Ascending aorta (tissue), 2 donors: ENCODE results near the gene GAREM1. TPM values are rescaled to one million over a fixed set of nuclear protein-coding genes. Genes with fewer than 3 reads are reported as not detected.

Experiments
- DNase-seq, 2 donors: peaks; one replicate each; pipeline ENCODE4 v3.0.0-alpha.2; 2019; ENCODE audit warnings: low spot score in 2 of 2
- H3K27ac ChIP-seq, 2 donors: fragments of 200-600 bp; sonication (generic); one replicate each; pipeline ENCODE4 v1.5.1; 2016 to 2017; ENCODE audit warnings: mild to moderate bottlenecking in 1 of 2
- H3K27me3 ChIP-seq: fragments of 200-600 bp; sonication (generic); one replicate; pipeline ENCODE4 v1.5.1; 2017
- H3K36me3 ChIP-seq, 2 donors: fragments of 200-600 bp; sonication (generic); one replicate each; pipeline ENCODE4 v1.5.1; 2016
- H3K4me1 ChIP-seq, 2 donors: fragments of 200-600 bp; sonication (generic); one replicate each; pipeline ENCODE4 v1.5.1; 2016 to 2017; ENCODE audit warnings: mild to moderate bottlenecking in 1 of 2
- H3K4me3 ChIP-seq, 2 donors: fragments of 200-600 bp; sonication (generic); one replicate each; pipeline ENCODE4 v1.5.1; 2016 to 2017; ENCODE audit warnings: mild to moderate bottlenecking in 1 of 2
- H3K9me3 ChIP-seq, 2 donors: fragments of 200-600 bp; sonication (generic); one replicate each; pipeline ENCODE4 v1.5.1; 2016
- intact Hi-C: fragments of 100-400 bp; cut with DNase I; formaldehyde crosslinking; loops from one replicate; pipeline ENCODE4 v1.15.1; 2023
- total RNA-seq: library from RNA; depleted of rRNA; stranded (reverse); fragments of >200 nt; gene quantifications from one replicate; pipeline ENCODE4 v1.1.0, GENCODE V29; 2016
- TF ChIP-seq, protein P1 (sequence below), 3 experiments: fragments of 200-600 bp in 2 of 3; fragments of 450-650 bp in 1 of 3; sonication (generic) in 2 of 3; IDR thresholded peaks; one replicate each; pipeline ENCODE4 v1.5.1; 2016 to 2019; ENCODE audit warnings: antibody characterized with exemption in 3 of 3, mild to moderate bottlenecking in 1 of 3, moderate library complexity in 1 of 3

Gene GAREM1
- total RNA-seq, 1 donor from 2014 or later = 8.9 TPM

DNA sequence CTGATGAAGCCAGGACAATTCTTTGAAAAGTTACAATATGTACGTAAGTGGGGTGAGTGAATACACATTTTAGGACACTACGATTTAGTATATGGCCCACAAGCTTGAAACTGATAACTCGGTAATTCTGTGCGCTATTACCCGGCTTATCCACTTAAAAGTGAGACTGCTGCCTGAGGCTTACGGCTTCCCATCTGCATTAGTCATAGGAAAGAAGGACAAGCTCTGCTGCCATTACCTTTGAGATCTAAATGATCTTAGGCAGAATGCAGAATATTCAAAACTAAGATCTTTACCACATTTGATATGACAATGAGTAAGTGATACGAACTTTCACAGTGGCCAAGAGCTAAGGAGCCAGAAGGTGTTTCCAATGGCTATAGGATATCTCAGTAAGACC, 133.3 kb downstream of the GAREM1 start:
- DNase-seq = no peak
- TF ChIP-seq, protein P1, sequence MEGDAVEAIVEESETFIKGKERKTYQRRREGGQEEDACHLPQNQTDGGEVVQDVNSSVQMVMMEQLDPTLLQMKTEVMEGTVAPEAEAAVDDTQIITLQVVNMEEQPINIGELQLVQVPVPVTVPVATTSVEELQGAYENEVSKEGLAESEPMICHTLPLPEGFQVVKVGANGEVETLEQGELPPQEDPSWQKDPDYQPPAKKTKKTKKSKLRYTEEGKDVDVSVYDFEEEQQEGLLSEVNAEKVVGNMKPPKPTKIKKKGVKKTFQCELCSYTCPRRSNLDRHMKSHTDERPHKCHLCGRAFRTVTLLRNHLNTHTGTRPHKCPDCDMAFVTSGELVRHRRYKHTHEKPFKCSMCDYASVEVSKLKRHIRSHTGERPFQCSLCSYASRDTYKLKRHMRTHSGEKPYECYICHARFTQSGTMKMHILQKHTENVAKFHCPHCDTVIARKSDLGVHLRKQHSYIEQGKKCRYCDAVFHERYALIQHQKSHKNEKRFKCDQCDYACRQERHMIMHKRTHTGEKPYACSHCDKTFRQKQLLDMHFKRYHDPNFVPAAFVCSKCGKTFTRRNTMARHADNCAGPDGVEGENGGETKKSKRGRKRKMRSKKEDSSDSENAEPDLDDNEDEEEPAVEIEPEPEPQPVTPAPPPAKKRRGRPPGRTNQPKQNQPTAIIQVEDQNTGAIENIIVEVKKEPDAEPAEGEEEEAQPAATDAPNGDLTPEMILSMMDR (IDR thresholded peaks at IDR 0.05) = no peak
- Histone ChIP-seq H3K4me1 (no peaks in the 10 kb centered on the region), H3K9me3 (no peaks in the 10 kb centered on the region), H3K27ac (no peak overlapping the region), H3K36me3 (no peaks in the 10 kb centered on the region), H3K4me3 (no peak overlapping the region), H3K27me3 (no peaks in the 10 kb centered on the region)
- intact Hi-C loops = no loop called here

DNA sequence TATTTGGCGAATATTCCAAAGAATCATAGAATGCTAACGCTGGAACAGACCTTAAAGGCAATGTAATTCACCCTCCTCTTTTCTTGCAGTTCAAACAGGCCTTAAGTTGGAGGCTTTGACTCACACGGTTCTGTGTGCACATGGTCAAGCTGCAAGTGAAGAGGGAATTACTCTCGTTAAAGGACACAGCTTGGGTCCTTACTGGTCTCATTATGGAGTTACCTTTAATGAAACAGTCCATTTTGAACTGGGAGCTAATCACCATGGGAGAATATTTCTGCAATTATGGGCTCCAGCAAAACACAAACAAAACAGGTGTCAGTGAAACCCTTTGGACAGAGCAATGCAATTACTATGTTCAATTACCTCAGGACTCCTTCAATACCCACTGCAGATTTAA, 135.5 kb downstream of the GAREM1 start:
- DNase-seq = no peak
- Histone ChIP-seq H3K4me1 (no peaks in the 10 kb centered on the region), H3K27ac (no peak overlapping the region), H3K27me3 (no peaks in the 10 kb centered on the region), H3K4me3 (no peak overlapping the region), H3K36me3 (no peaks in the 10 kb centered on the region), H3K9me3 (no peaks in the 10 kb centered on the region)
- TF ChIP-seq, protein P1 (IDR thresholded peaks at IDR 0.05) = no peak
- intact Hi-C loops = no loop called here

DNA sequence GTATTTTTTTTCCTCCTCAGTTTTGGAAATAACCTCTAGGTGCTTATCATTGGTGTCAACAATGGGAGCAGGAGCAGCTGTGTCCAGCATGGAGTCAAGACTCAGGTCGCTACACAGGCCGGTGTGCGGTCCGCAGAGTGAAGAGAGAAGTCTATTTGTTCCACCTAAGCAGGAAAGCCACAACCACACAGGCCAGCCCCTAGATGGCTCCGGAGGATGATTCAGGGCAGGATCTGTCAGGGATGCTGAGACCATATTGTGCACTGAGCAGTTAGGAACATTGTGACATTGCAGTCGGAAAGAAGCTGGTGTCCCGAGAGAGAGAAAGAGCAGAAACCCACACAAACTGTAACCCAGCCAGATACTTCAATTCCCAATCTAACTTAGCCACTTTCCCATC, 136.9 kb downstream of the GAREM1 start:
- no peak for DNase-seq
- intact Hi-C loops = no loop called here
- H3K9me3 ChIP-seq = no peaks in the 10 kb centered on the region
- H3K36me3 ChIP-seq = no peaks in the 10 kb centered on the region
- H3K27me3 ChIP-seq = no peaks in the 10 kb centered on the region
- TF ChIP-seq, protein P1 (IDR thresholded peaks at IDR 0.05) = no peak
- H3K4me3 ChIP-seq = no peak overlapping the region
- no peak overlapping the region for H3K27ac ChIP-seq
- no peaks in the 10 kb centered on the region for H3K4me1 ChIP-seq

DNA sequence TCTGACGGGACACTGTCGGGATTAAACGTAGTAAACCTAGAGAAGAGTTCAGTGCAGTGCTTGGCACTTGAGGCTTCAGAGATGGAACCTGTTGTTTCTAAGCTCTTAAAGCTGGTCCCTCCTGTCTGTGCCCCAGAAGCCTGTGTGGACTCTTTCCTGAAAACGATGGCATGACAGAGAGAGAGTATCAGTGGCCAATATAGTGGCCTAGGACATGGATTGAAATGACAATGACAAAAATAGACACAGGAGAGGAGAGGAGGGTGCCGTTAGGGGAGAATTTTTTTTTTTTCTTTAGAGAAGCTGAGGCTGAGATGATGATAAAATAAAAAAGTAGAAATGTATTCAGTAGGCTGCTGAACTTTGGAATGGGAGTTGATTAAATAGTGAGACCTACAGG, 138.0 kb downstream of the GAREM1 start:
- TF ChIP-seq, protein P1 (IDR thresholded peaks at IDR 0.05) = no peak
- Histone ChIP-seq H3K4me1 (peaks cover 0 to 1% of the 10 kb centered on the region in 2 donors), H3K4me3 (no peak overlapping the region), H3K36me3 (no peaks in the 10 kb centered on the region), H3K9me3 (no peaks in the 10 kb centered on the region), H3K27me3 (no peaks in the 10 kb centered on the region), H3K27ac (no peak overlapping the region)
- DNase-seq = no peak
- intact Hi-C loops = no loop called here

DNA sequence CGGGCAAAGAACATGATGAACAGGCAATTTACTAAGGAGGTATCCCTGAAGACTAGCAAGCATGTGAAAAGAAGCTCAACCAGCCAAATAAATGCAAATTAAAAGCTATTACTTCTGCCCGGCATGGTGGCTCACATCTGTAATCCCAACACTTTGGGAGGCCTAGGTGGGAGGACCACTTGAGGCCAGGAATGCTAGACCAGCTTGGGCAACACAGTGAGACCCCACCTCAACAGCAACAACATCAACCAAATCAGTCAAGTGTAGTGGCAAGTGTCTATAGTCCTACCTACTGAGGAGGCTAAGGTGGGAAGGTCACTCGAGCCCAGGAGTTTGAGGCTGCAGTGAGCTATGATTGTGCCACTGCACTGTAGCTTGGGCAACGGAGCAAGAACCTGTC, 141.7 kb downstream of the GAREM1 start:
- TF ChIP-seq, protein P1 (IDR thresholded peaks at IDR 0.05) = no peak
- Histone ChIP-seq H3K27me3 (no peaks in the 10 kb centered on the region), H3K9me3 (no peaks in the 10 kb centered on the region), H3K4me3 (no peak overlapping the region), H3K36me3 (no peaks in the 10 kb centered on the region), H3K27ac (no peak overlapping the region), H3K4me1 (peaks cover 0 to 8% of the 10 kb centered on the region in 2 donors)
- DNase-seq = no peak
- intact Hi-C loops = no loop called here

DNA sequence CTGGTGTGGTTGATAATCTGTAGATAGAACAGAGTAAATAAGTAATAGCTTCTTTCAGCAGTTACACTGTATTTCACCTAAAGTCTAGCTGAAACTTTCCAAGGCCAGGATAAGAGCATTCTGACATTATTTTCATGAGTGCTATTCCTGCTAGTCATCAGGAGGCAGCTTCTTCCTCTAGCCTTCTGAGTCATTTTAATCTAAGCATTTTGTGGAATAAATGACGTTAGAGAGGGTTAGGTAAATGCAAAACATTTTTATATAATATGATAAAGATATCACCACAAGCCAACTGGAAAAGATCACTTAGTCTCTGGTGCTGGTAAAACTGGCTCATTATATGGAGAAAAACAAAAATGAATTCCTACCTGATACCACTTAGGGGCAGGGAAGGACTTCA, 142.3 kb downstream of the GAREM1 start:
- Histone ChIP-seq H3K27ac (no peak overlapping the region), H3K4me1 (peaks cover 0 to 8% of the 10 kb centered on the region in 2 donors), H3K4me3 (no peak overlapping the region), H3K36me3 (no peaks in the 10 kb centered on the region), H3K27me3 (no peaks in the 10 kb centered on the region), H3K9me3 (no peaks in the 10 kb centered on the region)
- TF ChIP-seq, protein P1 (IDR thresholded peaks at IDR 0.05) = no peak
- intact Hi-C loops = no loop called here
- no peak for DNase-seq
